ENCODE data around the gene SPIRE2.

Gene SPIRE2

DNA sequence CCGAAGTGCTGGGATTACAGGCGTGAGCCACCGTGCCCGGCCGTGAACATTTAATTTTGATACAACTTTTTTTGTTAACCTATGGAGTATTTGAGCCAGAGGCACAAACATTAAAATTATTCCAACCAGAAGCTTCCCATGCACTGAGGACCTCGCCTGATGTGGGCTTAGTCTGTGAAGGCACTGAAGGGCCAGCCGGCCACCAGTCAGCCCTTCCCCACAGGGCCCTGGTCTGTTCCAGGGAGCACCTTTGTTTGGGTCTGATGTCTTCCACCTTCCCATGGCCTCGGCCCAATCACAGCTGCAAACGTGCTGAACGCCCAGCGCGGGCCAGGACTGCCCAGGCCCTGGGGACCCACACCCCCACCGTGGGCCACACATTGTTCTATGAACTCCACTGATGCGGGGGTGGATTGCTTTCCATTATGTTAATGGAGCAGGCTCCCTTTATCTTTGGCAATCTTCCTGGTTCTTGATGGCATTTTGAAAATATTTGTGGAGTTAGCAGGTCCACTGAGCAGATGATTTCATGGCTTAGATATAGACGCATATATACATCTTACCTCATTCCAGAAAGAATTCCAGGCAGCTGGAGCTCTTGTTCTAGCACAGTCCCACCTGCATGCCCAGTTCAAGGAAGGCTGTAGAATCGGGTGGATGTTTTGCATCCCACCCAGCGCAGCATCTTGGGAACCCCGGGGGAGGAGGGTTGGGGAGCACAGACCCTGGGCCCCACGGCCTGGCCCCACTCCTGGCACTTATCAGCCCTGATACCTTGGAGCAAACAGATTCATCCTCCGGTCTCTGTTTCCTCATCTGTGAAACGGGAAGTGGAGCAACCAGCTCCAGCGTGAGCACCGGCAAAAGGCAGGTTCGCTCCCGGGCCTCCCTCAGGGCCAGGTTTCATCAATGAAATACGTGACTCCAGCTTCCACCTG, 14.5 kb downstream of the SPIRE2 start:
- H3K4me1 ChIP-seq: peaks cover 22% of the 10 kb centered on the region
- no peak overlapping the region for H3K9ac ChIP-seq
- H3K79me2 ChIP-seq: no peaks in the 10 kb centered on the region
- H2AFZ ChIP-seq: peak overlapping the region; percentile 9
- TF ChIP-seq, protein P1, sequence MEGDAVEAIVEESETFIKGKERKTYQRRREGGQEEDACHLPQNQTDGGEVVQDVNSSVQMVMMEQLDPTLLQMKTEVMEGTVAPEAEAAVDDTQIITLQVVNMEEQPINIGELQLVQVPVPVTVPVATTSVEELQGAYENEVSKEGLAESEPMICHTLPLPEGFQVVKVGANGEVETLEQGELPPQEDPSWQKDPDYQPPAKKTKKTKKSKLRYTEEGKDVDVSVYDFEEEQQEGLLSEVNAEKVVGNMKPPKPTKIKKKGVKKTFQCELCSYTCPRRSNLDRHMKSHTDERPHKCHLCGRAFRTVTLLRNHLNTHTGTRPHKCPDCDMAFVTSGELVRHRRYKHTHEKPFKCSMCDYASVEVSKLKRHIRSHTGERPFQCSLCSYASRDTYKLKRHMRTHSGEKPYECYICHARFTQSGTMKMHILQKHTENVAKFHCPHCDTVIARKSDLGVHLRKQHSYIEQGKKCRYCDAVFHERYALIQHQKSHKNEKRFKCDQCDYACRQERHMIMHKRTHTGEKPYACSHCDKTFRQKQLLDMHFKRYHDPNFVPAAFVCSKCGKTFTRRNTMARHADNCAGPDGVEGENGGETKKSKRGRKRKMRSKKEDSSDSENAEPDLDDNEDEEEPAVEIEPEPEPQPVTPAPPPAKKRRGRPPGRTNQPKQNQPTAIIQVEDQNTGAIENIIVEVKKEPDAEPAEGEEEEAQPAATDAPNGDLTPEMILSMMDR (IDR thresholded peaks at IDR 0.05): no peak
- peak overlapping the region; percentile 40 for H3K4me2 ChIP-seq (ENCODE audit: low read length)
- H3K4me3 ChIP-seq (ENCODE audit: low read depth, low read length): peak overlapping the region; percentile 13
- H3K36me3 ChIP-seq (ENCODE audit: control insufficient read depth, insufficient read depth, low read length): no peaks in the 10 kb centered on the region
- H3K9me3 ChIP-seq (ENCODE audit: control insufficient read depth, low read length): no peaks in the 10 kb centered on the region
- peak overlapping the region; percentile 87 for H3K27ac ChIP-seq
- H3K27me3 ChIP-seq (ENCODE audit: control insufficient read depth, insufficient read depth, low read length): no peaks in the 10 kb centered on the region

DNA sequence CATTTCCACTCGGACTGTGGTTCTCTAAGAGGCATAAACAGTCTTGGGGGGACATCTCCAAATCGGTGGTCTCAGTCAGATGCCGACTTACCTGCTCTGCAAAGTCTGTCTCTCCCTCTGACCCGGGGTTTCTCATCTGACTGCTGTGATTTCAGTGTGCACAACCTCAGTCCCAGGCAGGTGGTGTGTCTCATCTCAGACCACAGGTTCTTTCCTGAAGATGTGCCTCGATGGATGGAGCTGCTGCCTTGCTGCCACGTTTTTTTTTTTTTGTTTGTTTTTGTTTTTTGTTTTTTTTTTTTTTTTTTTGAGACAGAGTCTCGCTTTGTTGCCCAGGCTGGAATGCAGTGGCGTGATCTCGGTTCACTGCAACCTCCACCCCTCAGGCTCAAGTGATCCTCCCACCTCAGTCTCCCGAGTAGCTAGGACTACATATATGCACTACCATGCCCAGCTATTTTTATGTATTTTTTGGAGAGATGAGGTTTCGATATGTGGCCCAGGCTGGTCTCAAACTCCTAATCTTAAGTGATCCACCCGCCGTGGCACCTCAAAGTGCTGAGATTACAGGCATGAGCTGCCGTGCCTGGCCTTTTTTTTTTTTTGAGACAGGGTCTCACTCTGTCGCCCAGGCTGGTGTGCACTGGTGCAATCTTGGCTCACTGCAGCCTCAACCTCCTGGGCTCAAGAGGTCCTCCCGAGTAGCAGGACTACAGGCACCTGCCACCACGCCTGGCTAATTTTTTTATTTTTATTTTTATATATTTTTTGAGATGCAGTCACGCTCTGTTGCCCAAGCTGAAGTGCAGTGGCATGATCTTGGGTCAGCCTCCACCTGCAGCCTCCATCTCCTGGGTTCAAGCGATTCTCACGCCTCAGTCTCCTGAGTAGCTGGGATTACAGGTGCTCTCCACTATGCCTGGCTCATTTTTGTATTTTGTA, 15.4 kb downstream of the SPIRE2 start:
- Histone ChIP-seq H3K27me3 (ENCODE audit: control insufficient read depth, insufficient read depth, low read length) (no peaks in the 10 kb centered on the region), H3K27ac (peak overlapping the region; percentile 87), H3K4me3 (ENCODE audit: low read depth, low read length) (peak overlapping the region; percentile 13), H3K9ac (no peak overlapping the region), H3K4me2 (ENCODE audit: low read length) (peak overlapping the region; percentile 40), H3K79me2 (no peaks in the 10 kb centered on the region), H3K36me3 (ENCODE audit: control insufficient read depth, insufficient read depth, low read length) (no peaks in the 10 kb centered on the region), H3K9me3 (ENCODE audit: control insufficient read depth, low read length) (no peaks in the 10 kb centered on the region), H3K4me1 (peaks cover 16% of the 10 kb centered on the region), H2AFZ (peak overlapping the region; percentile 0)
- TF ChIP-seq, protein P1 (IDR thresholded peaks at IDR 0.05): no peak

DNA sequence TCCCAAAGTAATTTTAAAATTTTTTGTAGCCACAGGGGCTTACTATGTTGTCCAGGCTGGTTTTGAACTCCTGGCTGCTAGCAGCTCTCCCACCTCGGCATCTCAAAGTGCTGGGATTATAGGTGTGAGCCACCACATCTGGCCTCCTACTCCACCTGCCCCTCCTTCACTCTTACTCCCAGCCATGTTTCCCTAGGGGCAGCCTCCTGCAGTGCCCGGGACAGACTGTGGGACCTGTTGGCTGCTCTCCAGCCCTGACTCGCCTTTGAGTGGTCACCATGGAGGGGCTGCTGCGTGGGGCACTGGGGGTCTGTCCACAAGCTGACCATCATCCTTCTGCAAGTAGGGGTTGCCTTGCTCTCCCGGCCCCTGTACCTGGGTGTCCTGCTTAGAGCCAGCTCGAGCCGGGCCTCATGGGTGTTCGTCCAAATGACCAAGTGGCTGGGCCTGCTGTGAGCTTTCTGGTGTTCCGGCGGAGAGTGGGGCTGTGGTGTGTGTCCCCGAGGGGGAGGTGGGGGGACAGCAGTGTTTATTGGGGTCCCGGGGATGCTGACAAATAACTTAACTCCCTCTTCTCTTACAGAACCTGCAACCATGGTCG, 16.6 kb downstream of the SPIRE2 start:
- H3K4me3 ChIP-seq (ENCODE audit: low read depth, low read length): no peak overlapping the region
- H2AFZ ChIP-seq: no peak overlapping the region
- H3K27me3 ChIP-seq (ENCODE audit: control insufficient read depth, insufficient read depth, low read length): no peaks in the 10 kb centered on the region
- no peaks in the 10 kb centered on the region for H3K9me3 ChIP-seq (ENCODE audit: control insufficient read depth, low read length)
- TF ChIP-seq, protein P1 (IDR thresholded peaks at IDR 0.05): no peak
- H3K36me3 ChIP-seq (ENCODE audit: control insufficient read depth, insufficient read depth, low read length): no peaks in the 10 kb centered on the region
- no peak overlapping the region for H3K4me2 ChIP-seq (ENCODE audit: low read length)
- no peak overlapping the region for H3K27ac ChIP-seq
- no peak overlapping the region for H3K9ac ChIP-seq
- H3K79me2 ChIP-seq: no peaks in the 10 kb centered on the region
- peaks cover 16% of the 10 kb centered on the region for H3K4me1 ChIP-seq

DNA sequence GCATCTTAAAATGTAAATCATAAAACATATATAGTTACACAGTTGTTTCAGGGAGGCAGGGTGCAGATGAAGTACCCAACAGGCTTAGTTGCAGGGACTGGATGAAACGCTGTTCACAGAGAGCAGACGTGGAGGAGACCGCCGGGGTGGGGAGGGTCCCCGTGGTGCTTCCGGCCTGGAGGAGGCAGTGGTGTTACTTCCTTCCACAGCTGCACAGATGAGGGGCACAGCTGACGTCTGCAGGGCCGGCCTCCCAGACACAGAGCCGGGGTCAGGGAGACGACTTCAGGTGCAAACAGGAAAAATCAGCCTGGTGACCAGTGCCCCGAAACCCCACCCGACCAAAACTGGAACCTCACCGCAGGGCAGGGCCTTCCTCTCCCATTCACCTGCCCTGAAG, 17.1 kb downstream of the SPIRE2 start:
- Histone ChIP-seq H3K36me3 (ENCODE audit: control insufficient read depth, insufficient read depth, low read length) (no peaks in the 10 kb centered on the region), H3K79me2 (no peaks in the 10 kb centered on the region), H3K4me3 (ENCODE audit: low read depth, low read length) (no peak overlapping the region), H3K27me3 (ENCODE audit: control insufficient read depth, insufficient read depth, low read length) (no peaks in the 10 kb centered on the region), H2AFZ (no peak overlapping the region), H3K9me3 (ENCODE audit: control insufficient read depth, low read length) (no peaks in the 10 kb centered on the region), H3K4me1 (peaks cover 16% of the 10 kb centered on the region), H3K4me2 (ENCODE audit: low read length) (no peak overlapping the region), H3K9ac (no peak overlapping the region), H3K27ac (no peak overlapping the region)
- TF ChIP-seq, protein P1 (IDR thresholded peaks at IDR 0.05): no peak
